Panc1 (cell line): ENCODE data around the gene GALNT10.

Experiments used
- CTCF ChIP-seq: fragments of 450-650 bp; IDR thresholded peaks from 2 replicates; pipeline ENCODE4 v1.5.1; 2017; ENCODE audit warnings: mild to moderate bottlenecking
- POLR2AphosphoS5 ChIP-seq: IDR thresholded peaks from 2 replicates; pipeline ENCODE4 v1.6.1; 2012; ENCODE audit warnings: mild to moderate bottlenecking, low read depth, low read length, moderate library complexity
- SIN3A ChIP-seq: IDR thresholded peaks from 2 replicates; pipeline ENCODE4 v1.6.1; 2012; ENCODE audit warnings: low read depth, mild to moderate bottlenecking, low read length, moderate library complexity, borderline replicate concordance; ENCODE audit not compliant: insufficient read depth

GRCh38 chr5:154318691-154319090 is 128.2 kb downstream of the GALNT10 start:
- TF ChIP-seq CTCF = no peak
- no peak for TF ChIP-seq SIN3A
- TF ChIP-seq POLR2AphosphoS5 = no peak
